HG02763 (cell line): ENCODE measurements around the gene SENP6.

ENCODE experiments used
- ATAC-seq: cut with Tn5 transposase; IDR thresholded peaks from one replicate; pipeline ENCODE4 v1.9.1; 2021; ENCODE audit warnings: mild to moderate bottlenecking, moderate library complexity; ENCODE audit not compliant: unreplicated experiment

The SENP6 gene

DNA sequence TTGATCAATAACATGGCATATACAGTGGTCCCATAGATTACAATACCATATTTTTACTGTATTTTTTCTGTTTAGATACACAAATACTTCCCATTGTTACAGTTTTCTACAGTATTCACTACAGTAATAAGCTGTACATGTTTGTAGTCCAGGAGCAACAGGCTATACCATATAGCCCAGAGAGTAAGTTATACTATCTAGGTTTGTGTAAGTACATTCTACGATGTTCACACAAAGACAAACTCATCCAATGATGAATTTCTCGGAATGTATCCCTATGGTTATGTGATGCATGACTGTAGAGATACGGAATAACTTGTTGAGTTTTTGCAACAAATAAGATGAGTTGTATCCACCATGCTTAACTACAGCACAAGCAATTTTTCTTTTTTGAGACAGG lies 143.7 kb downstream of the SENP6 start:
- no peak for ATAC-seq

DNA sequence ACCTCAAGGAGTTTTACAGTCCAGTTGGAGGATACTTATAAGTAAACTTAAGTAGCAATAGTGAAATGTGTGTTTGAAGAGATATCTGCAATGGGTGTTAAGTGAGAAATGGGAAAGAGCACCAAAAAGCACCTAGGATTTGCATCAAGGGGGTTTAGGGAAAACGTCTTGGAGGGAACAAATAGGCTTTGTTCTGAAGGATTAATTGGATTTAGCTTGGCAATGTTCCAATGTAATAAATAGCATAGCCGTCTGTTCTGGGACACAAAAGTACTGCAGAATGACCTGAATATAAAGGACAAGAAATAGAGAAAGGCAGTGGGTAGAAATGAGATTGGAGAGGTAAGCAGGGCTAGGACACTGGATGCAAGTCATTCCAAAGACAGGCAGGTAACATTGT lies 144.5 kb downstream of the SENP6 start:
- no peak for ATAC-seq

DNA sequence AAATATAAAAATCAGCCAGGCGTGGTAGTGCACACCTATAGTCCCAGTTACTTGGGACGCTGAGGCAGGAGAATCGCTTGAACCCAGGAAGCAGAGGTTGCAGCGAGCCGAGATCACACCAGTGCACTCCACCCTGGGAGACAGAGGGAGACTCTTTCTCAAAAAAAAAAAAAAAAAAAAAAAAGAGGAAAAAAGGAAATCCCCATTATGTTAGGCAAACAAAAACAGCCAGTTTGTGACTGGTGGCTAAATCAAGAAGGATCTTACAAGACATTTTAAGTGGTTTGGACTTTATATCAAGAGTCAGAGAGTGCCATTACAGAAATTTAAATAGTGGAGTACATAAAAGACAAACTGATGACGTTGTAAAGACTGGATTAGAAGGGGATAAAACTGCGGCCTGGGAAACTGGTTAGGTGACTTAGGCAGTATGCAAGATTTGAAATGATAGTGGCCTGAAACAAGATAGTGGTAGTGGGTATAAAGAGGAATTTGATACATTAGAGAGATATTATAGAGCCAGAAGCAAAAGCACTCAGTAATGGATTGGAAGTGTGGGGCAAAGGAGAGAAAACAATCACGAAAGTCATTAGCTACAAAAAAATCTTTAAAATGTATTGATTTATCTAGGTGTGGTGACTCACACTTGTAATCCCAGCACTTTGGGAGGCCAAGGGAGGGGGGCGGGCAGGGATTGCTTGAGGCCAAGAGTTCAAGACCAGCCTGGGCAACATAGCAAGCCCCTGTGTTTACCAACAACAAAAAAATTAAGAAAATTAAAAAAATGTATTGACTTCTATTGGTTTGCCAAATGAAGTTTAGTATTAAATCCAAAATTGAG lies 145.7 kb downstream of the SENP6 start:
- ATAC-seq = no peak

DNA sequence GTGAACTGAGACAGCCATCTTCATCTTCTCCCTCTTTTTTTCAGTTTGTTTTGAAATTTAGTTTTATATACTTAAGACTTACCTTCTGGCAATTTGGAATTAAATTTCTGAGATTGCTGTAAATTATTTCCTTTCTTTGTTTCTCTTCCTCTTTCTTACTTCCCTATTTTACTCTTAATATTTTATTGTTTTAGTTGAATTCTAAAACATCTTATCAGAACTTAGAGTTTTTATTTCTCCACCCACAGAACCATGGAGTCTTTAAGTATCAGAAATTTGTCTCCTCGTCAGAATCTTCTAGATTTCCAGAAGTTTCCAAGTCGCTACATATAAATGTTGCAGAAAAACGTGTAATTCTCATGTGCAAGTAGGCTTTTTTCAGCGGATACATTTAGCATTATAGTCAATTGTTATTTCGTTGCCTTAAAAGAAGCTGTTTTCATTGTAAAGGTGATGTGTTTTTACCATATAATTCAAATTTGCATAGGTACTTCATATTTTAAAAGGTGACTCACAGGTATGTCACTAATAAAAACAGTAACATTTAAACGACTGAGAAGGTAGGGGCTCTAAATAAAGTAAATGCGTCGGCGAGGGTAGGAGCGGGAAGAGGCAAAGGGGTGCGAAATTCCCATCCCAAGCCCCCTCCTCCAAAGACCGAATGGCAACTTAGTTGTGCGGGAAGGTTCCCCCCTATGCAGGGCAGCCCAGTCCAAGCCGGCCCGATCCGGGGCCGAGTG lies 146.5 kb downstream of the SENP6 start:
- ATAC-seq = no peak

DNA sequence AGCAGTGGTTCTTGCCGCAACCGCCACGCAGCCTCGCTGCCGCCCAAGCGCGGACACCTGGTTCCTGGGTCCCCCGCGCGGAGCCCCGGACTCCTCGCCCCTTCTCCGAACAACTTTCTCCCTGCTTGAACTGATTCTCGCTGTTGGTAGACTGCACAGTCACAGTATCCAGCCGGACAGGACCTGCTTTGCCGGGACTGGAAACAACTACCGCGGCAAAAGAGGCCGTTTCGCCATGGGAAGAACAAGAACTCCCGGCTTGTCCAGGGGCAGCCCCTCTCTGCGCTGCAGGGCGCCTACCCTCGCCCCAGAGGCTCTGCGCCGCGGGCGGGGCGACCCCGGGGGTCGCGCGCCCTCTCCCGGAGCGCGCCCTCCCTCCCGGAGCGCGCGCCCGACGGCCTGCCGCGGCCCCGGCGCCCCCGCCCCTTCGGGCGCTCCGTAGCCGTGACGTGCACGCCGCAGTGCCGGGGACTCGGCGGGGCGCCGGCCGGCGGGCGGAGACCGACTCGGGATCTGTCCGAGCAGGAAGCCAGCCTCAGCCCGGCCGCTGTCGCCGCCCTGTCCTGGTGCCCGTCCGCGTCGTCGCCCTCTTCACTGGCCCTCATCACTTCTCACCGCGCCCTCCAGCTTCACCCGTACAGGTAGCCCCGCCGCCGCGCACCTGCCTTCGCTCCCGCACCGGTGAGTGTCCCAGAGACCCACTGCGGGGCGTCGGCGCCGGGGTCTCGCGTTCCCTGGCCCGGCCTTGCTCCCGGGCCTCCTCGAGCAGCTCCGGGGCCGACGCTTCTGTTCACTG lies 147.3 kb downstream of the SENP6 start, which contains the start of gene MYO6:
MYO6 (plus strand) TSS at position 497 of the 796 bp plus-strand sequence. CDS start 68,309 bp downstream, outside the sequence.
- ATAC-seq = peak; percentile 81

DNA sequence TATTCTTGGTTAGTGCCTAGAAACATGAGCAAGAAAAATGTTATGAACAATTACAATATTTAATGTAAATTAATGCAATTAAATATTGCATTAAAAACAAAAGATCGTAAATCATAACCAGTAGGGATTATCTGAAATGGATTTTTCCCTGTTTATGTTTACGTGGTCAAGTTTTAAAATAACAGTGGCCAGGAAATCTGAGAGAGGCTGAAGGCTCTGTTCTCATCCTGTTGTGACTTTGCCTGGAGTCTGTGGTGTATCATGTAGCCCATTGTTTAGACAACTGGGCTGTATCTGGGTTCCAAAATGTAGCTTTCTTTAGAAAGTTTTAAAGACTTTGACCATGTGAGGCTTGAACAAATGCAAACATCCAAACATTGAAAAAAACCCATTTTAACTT lies 149.8 kb downstream of the SENP6 start:
- no peak for ATAC-seq

DNA sequence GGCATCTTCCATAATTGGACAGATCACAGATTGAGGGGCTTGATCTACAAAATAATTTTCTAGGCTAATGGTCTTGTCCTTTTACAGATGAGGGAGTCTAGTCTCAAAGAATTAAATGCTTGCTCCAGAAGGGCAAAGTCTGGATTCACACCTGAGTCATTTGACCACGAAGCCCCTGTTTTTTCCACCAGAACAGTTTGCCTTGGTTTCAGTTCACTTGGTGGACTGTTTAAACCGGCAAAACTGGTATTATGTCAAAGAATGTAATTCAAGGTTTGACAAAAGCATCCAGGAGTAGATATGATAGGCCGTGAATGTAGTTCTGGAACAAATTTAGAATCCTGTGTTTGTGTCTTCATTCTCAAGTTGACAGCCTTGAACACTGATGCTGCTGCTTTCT lies 150.7 kb downstream of the SENP6 start:
- no peak for ATAC-seq

DNA sequence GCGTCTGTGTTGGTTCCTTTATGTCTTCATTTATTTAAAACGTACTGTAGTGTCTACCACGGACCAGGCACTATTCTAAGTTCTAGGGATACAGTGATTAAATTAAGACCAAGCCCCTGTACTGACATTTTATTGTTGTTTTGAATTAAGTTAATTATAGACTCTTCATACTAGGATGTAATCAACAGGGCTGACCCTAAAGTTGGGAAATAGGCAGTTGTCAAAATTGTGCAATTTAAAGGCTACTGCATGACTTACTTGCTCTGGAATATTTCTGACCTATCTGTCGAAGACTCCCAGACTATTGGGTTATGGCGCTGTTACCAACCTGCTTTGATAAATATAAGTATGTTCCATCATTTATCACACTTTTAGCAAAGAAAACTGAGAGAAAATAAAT lies 154.0 kb downstream of the SENP6 start:
- ATAC-seq = no peak

DNA sequence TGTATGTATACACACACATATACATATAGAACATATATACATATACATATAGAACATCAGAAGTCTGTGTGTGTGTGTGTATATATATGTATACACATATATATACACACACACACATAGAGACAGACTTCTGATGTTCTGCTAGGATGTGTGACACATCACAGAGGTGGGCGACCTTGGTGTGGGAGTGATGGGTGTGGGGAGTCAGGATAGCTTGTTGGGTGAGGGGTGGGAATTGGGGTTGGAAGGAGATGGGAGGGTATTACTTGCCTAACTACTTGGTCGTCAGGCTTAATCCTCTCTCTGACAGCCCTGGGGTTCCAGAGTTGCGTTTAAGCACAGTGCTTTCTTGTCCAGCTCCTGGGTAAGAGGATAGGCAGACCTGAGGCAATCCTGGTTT lies 155.6 kb downstream of the SENP6 start:
- ATAC-seq = no peak

DNA sequence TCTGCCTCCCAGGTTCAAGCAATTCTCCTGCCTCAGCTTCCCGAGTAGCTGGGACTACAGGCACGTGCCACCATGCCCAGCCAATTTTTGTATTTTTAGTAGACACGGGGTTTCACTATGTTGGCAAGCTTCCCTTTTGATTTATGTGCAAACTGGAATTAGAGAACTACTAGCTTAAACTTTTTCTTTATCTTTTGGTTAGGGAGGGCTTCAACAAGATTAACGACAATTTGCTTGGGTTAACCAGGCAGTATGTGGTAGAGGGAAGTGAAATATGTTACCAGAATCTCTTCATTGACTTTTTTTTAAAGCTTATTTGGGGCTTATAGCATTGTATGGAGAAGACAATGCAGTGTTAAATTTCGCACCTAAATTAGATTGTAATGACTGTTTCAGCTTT lies 156.4 kb downstream of the SENP6 start:
- ATAC-seq = no peak

DNA sequence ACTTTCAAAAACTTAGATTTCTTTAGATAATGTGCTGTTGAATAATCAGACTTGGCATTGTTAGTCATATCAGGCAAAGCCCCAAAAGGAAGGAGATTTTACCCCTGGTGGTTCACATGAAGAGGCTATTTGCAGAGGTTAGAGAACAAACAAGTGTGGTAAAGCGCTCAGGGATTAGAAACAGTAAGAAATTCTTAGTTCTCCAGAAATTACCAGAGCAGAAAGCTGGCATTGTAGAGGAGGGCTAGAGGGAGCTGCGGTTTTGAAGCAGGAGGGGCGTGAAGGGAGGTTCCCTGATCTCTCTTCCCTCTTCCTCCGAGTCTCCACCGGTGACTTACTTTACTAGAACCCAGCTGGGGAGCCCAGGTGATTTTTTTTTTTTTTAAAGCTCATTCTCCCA lies 157.5 kb downstream of the SENP6 start:
- ATAC-seq = no peak

DNA sequence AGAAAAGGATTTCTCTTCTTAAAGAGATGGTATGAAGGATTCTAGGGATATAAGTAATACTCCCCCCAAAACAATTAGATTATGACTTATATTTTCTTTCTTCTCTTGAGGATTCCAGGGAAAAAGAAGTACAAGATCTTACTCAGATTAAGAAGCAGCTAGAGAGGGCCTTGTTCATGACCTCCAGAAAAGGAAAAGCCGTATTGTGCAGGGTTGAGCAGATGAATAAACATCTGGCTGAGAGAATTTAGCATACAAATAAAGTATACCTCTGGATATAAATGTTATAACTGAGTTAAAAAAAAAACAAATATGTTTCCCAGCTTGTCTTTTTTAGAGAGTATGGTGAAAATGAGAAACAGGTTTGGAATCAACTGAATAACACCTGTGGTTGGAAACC lies 158.6 kb downstream of the SENP6 start:
- ATAC-seq = no peak

DNA sequence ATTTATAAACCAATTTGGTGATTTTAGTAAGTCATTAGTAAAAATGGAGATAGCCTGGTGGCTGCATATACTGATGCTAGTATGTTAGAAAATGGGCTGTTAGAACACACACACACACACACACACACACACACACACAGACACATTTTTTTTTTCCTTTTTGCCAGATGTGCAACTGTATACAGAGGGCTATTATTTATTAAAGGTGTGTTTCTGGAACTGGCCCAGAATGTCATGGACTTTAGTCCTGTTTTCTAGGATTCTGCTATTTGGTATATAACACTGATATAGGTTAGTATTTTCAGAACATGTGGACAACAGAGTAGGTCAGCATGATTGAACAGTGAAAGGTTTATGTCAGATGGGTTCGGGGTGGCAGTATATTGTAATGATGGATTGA lies 159.8 kb downstream of the SENP6 start:
- no peak for ATAC-seq

DNA sequence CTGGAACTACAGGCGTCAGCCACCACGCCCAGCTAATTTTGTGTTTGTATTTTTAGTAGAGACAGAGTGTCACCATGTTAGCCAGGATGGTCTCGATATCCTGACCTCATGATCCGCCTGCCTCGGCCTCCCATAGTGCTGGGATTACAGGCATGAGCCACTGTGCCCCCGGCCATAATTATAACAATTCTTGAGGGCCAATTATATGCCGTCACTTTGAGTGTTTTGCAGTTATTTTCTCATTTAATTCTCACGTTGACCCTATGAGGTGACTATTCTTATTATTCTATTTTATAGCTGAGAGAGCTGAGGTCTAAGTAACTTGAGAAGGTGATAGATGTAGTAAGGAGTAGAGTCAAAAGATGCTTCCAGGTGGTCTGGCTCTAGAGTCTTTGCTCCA lies 160.4 kb downstream of the SENP6 start:
- no peak for ATAC-seq

DNA sequence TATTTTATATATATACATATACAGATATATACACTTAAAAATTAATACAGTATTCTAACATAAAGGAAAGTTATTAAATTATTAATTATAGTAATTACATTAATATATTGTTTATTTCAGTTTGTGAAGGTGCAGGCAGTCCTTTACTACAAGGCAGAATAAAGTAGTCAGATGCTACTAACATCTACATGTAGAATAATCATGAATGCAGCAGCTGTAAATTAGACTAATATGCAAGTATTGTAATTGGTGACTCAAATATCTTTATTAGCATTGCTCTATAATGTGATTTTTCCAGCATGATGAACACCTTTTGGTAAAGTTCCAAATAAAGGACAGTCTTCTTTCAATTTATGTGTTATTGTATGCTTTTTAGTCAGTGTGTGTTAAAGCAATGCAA lies 164.7 kb downstream of the SENP6 start:
- no peak for ATAC-seq
